ENCODE measurements around the gene OR9A4. TPM values are rescaled to one million over a fixed set of nuclear protein-coding genes. Genes with fewer than 3 reads are reported as not detected.

The OR9A4 gene
- total RNA-seq, 1 experiment from 2014 or later = not detected

- Histone ChIP-seq H2AFZ (ENCODE audit: low read length) (no peak overlapping the region), H3K79me2 (ENCODE audit: low read length) (no peaks in the 10 kb centered on the region), H3K36me3 (ENCODE audit: low read depth, low read length) (no peaks in the 10 kb centered on the region), H3K4me3 (ENCODE audit: low read length) (no peak overlapping the region), H3K9me2 (replicated peaks; ENCODE audit: low read length) (no peaks in the 10 kb centered on the region), H4K20me1 (ENCODE audit: low read length) (no peaks in the 10 kb centered on the region), H3K27ac (ENCODE audit: low read length) (no peak overlapping the region), H3K4me1 (ENCODE audit: insufficient read depth, low read length) (no peaks in the 10 kb centered on the region), H3K4me2 (ENCODE audit: low read length) (no peak overlapping the region), H3K9ac (ENCODE audit: low read length) (no peak overlapping the region), H3K27me3 (ENCODE audit: low read length) (peaks cover 24% of the 10 kb centered on the region), H3K9me3 (ENCODE audit: low read length) (no peaks in the 10 kb centered on the region), H3F3A (ENCODE audit: low read length, unreplicated experiment) (no peaks in the 10 kb centered on the region)
- ChIA-PET POLR2A (ENCODE audit: unreplicated experiment) (no interaction called here), CTCF (no interaction called here)
- DNase-seq (no peak), ATAC-seq (no peak)
- intact Hi-C loops (cut with micrococcal nuclease) = no loop called here
- TF ChIP-seq EZH2 (IDR thresholded peaks at IDR 0.05; ENCODE audit: low read length, unreplicated experiment) = no peak
- no peak for TF ChIP-seq EZH2phosphoT487 (IDR thresholded peaks at IDR 0.05; ENCODE audit: borderline replicate concordance, low read length)
- no peak for TF ChIP-seq CTCF (conservative IDR thresholded peaks at IDR 0.05; ENCODE audit: low read depth, low read length)
- no TSS peak for BruUV-seq (replicated peaks)
Measured at GRCh38 chr7:141874787-141875186, 41.4 kb upstream of the OR9A4 start.

- no peaks in the 10 kb centered on the region for H3K9me3 ChIP-seq (ENCODE audit: low read length)
- H3K27me3 ChIP-seq (ENCODE audit: low read length) = peaks cover 27% of the 10 kb centered on the region
- intact Hi-C loops (cut with micrococcal nuclease) = no loop called here
- no peak overlapping the region for H3K4me3 ChIP-seq (ENCODE audit: low read length)
- ChIA-PET CTCF (no interaction called here), POLR2A (ENCODE audit: unreplicated experiment) (no interaction called here)
- no peak overlapping the region for H3K27ac ChIP-seq (ENCODE audit: low read length)
- no peak for TF ChIP-seq EZH2 (IDR thresholded peaks at IDR 0.05; ENCODE audit: low read length, unreplicated experiment)
- no peak for TF ChIP-seq EZH2phosphoT487 (IDR thresholded peaks at IDR 0.05; ENCODE audit: borderline replicate concordance, low read length)
- TF ChIP-seq CTCF (conservative IDR thresholded peaks at IDR 0.05; ENCODE audit: low read depth, low read length) = no peak
- H3K79me2 ChIP-seq (ENCODE audit: low read length) = no peaks in the 10 kb centered on the region
- no peaks in the 10 kb centered on the region for H3K36me3 ChIP-seq (ENCODE audit: low read depth, low read length)
- H3K4me2 ChIP-seq (ENCODE audit: low read length) = no peak overlapping the region
- no peaks in the 10 kb centered on the region for H4K20me1 ChIP-seq (ENCODE audit: low read length)
- no peaks in the 10 kb centered on the region for H3F3A ChIP-seq (ENCODE audit: low read length, unreplicated experiment)
- H3K9me2 ChIP-seq (replicated peaks; ENCODE audit: low read length) = no peaks in the 10 kb centered on the region
- DNase-seq (no peak), ATAC-seq (no peak)
- H2AFZ ChIP-seq (ENCODE audit: low read length) = no peak overlapping the region
- no TSS peak for BruUV-seq (replicated peaks)
- H3K9ac ChIP-seq (ENCODE audit: low read length) = no peak overlapping the region
- H3K4me1 ChIP-seq (ENCODE audit: insufficient read depth, low read length) = no peaks in the 10 kb centered on the region
Measured at GRCh38 chr7:141875453-141875852, 40.7 kb upstream of the OR9A4 start.

- Histone ChIP-seq H3K9me3 (ENCODE audit: low read length) (no peaks in the 10 kb centered on the region), H4K20me1 (ENCODE audit: low read length) (no peaks in the 10 kb centered on the region), H3K4me2 (ENCODE audit: low read length) (no peak overlapping the region), H3K27me3 (ENCODE audit: low read length) (peaks cover 27% of the 10 kb centered on the region), H2AFZ (ENCODE audit: low read length) (no peak overlapping the region), H3K9me2 (replicated peaks; ENCODE audit: low read length) (no peaks in the 10 kb centered on the region), H3F3A (ENCODE audit: low read length, unreplicated experiment) (no peaks in the 10 kb centered on the region), H3K27ac (ENCODE audit: low read length) (no peak overlapping the region), H3K9ac (ENCODE audit: low read length) (no peak overlapping the region), H3K4me1 (ENCODE audit: insufficient read depth, low read length) (no peaks in the 10 kb centered on the region), H3K36me3 (ENCODE audit: low read depth, low read length) (no peaks in the 10 kb centered on the region), H3K4me3 (ENCODE audit: low read length) (no peak overlapping the region), H3K79me2 (ENCODE audit: low read length) (no peaks in the 10 kb centered on the region)
- TF ChIP-seq CTCF (conservative IDR thresholded peaks at IDR 0.05; ENCODE audit: low read depth, low read length) = no peak
- ChIA-PET POLR2A (ENCODE audit: unreplicated experiment) (no interaction called here), CTCF (no interaction called here)
- no TSS peak for BruUV-seq (replicated peaks)
- ATAC-seq = no peak
- intact Hi-C loops (cut with micrococcal nuclease) = no loop called here
- no peak for DNase-seq
Measured at GRCh38 chr7:141876371-141876770, 39.8 kb upstream of the OR9A4 start.

All from PC-3 (cell line).